OCI-LY3 (cell line): Measurements from ENCODE around the gene RMND5B.

ENCODE experiments used
- CTCF ChIP-seq: fragments of 200-600, 300-600 bp; sonication (generic); IDR thresholded peaks from 2 replicates; pipeline ENCODE4 v1.5.1; 2014; ENCODE audit warnings: antibody characterized with exemption, low read length, low read depth
- EZH2phosphoT487 ChIP-seq: fragments of 200-600 bp; shearing (Covaris generic); IDR thresholded peaks from 2 replicates; pipeline ENCODE4 v1.6.1; 2018; ENCODE audit warnings: antibody characterized with exemption, mixed run types, low read depth

- TF ChIP-seq CTCF (no peak), EZH2phosphoT487 (no peak)
Observed at GRCh38 chr5:178119915-178120606, 10.8 kb upstream of the RMND5B start.
